Tibial nerve (tissue), 4 donors: ENCODE measurements around the gene BLOC1S1. TPM values are rescaled to one million over a fixed set of nuclear protein-coding genes. Genes with fewer than 3 reads are reported as not detected.

Source experiments
- DNase-seq, 2 donors: peaks; one replicate each; pipeline ENCODE4 v3.0.0-alpha.2; 2019; ENCODE audit warnings: low spot score in 2 of 2
- H3K27ac ChIP-seq, 4 donors: fragments of 200-600 bp; sonication (generic) in 3 of 4; one replicate each; pipeline ENCODE4 v1.5.1; 2017 to 2019; ENCODE audit warnings: mild to moderate bottlenecking in 1 of 4
- H3K27me3 ChIP-seq, 2 donors: fragments of 200-600 bp; sonication (generic) in 1 of 2; one replicate each; pipeline versions ENCODE4 v1.5.1 to v1.6.0; 2017 to 2019
- H3K36me3 ChIP-seq, 3 donors: fragments of 200-600 bp; sonication (generic); one replicate each; pipeline ENCODE4 v1.5.1; 2018 to 2019
- H3K4me1 ChIP-seq, 4 donors: fragments of 200-600 bp; sonication (generic) in 3 of 4; one replicate each; pipeline ENCODE4 v1.5.1; 2017 to 2019
- H3K4me3 ChIP-seq, 4 donors: fragments of 200-600 bp; sonication (generic) in 3 of 4; one replicate each; pipeline ENCODE4 v1.5.1; 2017 to 2019; ENCODE audit warnings: mild to moderate bottlenecking in 1 of 4, moderate library complexity in 1 of 4
- H3K9me3 ChIP-seq, 4 donors: fragments of 200-600 bp; sonication (generic) in 3 of 4; one replicate each; pipeline ENCODE4 v1.5.1; 2017 to 2019
- EP300 ChIP-seq, 2 donors: sonication (generic); formaldehyde crosslinking; IDR thresholded peaks; one replicate each; pipeline ENCODE4 v1.6.1; 2017; ENCODE audit warnings: antibody characterized with exemption in 2 of 2, mild to moderate bottlenecking in 1 of 2
- POLR2A ChIP-seq, 2 donors: fragments of 450-650 bp; IDR thresholded peaks; one replicate each; pipeline ENCODE4 v1.6.1; 2017; ENCODE audit warnings: antibody characterized with exemption in 2 of 2, mild to moderate bottlenecking in 2 of 2, moderate library complexity in 2 of 2
- WGBS, 2 donors: methylation state at CpG; one replicate each; pipeline ENCODE4 v1.1.5; 2018; 5-methylcytosine and 5-hydroxymethylcytosine counted together
- total RNA-seq, 4 donors: library from RNA; depleted of rRNA; stranded (reverse); fragments of >200 nt; gene quantifications; one replicate each; pipeline ENCODE4 v1.1.0, GENCODE V29; 2016
- TF ChIP-seq, protein P1 (sequence below), 5 experiments: fragments of 200-600 bp in 3 of 5; fragments of 450-650 bp in 2 of 5; sonication (generic) in 3 of 5; IDR thresholded peaks; one replicate each; pipeline ENCODE4 v1.5.1; 2016 to 2019; ENCODE audit warnings: antibody characterized with exemption in 5 of 5, mild to moderate bottlenecking in 3 of 5, moderate library complexity in 2 of 5

The BLOC1S1 gene
- total RNA-seq, 4 donors from 2014 or later, result 212 to 322 (median 264) TPM

DNA sequence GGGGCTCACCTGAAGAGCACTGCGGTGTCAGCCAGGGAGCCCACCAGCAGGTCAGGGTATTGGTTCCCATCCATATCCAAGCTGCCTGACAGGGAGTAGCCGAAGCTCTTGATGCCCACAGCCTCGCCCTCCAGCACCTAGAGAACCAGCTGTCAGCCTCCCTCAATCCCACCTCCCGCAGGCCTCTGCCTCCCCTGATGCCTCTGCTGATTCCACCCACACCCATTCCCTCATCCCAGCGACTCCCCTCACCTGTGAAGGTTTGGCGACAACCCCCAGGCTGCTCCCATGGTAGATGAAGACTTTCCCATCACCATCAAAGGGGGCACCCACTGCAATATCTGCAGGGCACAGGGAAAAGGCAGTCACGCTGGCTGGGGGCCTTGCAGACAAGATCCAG is 18.2 kb upstream of the BLOC1S1 start:
- Histone ChIP-seq H3K36me3 (peaks cover 0 to 83% (median 0%) of the 10 kb centered on the region in 3 donors), H3K4me1 (peaks cover 0 to 26% (median 0%) of the 10 kb centered on the region in 4 donors), H3K27ac (no peak overlapping the region), H3K27me3 (no peaks in the 10 kb centered on the region), H3K9me3 (no peaks in the 10 kb centered on the region), H3K4me3 (no peak overlapping the region)
- 86 to 94% methylated on average over 7 of the region's 7 CpGs for WGBS, 2 donors
- TF ChIP-seq POLR2A (IDR thresholded peaks at IDR 0.05) (no peak), EP300 (IDR thresholded peaks at IDR 0.05) (no peak)
- TF ChIP-seq, protein P1, sequence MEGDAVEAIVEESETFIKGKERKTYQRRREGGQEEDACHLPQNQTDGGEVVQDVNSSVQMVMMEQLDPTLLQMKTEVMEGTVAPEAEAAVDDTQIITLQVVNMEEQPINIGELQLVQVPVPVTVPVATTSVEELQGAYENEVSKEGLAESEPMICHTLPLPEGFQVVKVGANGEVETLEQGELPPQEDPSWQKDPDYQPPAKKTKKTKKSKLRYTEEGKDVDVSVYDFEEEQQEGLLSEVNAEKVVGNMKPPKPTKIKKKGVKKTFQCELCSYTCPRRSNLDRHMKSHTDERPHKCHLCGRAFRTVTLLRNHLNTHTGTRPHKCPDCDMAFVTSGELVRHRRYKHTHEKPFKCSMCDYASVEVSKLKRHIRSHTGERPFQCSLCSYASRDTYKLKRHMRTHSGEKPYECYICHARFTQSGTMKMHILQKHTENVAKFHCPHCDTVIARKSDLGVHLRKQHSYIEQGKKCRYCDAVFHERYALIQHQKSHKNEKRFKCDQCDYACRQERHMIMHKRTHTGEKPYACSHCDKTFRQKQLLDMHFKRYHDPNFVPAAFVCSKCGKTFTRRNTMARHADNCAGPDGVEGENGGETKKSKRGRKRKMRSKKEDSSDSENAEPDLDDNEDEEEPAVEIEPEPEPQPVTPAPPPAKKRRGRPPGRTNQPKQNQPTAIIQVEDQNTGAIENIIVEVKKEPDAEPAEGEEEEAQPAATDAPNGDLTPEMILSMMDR (IDR thresholded peaks at IDR 0.05), result no peak
- DNase-seq, result no peak

DNA sequence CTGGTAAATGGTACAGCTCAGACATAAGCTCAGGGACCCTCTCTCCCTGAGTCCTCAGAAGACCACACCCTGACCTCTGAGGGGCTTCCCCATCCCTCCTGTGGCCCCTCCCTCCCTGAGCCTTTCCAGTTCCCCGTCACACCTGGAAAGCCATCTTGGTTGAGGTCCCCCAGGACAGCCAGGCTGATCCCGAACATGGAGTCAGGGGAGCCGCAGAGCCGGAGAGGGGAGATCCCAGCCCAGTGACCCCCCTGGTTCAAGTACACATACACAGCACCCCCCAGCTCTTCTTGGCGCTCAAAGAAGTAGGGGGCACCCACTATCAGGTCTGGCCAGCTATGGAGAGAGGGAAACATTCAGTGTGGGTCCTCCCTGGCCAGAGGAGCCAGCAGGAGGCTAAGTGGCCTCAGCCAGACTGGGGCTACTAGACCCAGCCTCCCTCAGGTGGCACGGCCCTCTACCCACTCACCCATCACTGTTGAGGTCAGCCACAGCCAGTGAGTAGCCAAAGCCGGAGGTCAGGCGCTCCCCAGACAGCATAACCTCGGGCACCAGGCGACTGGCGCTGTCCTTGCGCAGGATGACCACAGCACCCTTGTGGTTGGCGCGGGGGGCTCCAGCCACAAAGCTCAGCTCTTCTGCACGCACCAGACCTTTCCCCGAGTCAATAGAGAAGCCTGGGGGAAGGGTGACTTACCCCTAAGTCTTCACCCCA is 17.4 kb upstream of the BLOC1S1 start:
- H3K4me3 ChIP-seq, result no peak overlapping the region
- peaks cover 0 to 76% (median 0%) of the 10 kb centered on the region in 3 donors for H3K36me3 ChIP-seq
- 88 to 89% methylated on average over 9 to 12 of the region's 16 CpGs for WGBS, 2 donors
- no peak for DNase-seq
- H3K27ac ChIP-seq, result peak overlapping the region in 2 of 4 donors; percentile 2 to 28
- no peaks in the 10 kb centered on the region for H3K27me3 ChIP-seq
- H3K9me3 ChIP-seq, result no peaks in the 10 kb centered on the region
- H3K4me1 ChIP-seq, result peaks cover 0 to 33% (median 3%) of the 10 kb centered on the region in 4 donors
- no peak for TF ChIP-seq POLR2A (IDR thresholded peaks at IDR 0.05)
- TF ChIP-seq, protein P1 (IDR thresholded peaks at IDR 0.05), result no peak
- no peak for TF ChIP-seq EP300 (IDR thresholded peaks at IDR 0.05)

DNA sequence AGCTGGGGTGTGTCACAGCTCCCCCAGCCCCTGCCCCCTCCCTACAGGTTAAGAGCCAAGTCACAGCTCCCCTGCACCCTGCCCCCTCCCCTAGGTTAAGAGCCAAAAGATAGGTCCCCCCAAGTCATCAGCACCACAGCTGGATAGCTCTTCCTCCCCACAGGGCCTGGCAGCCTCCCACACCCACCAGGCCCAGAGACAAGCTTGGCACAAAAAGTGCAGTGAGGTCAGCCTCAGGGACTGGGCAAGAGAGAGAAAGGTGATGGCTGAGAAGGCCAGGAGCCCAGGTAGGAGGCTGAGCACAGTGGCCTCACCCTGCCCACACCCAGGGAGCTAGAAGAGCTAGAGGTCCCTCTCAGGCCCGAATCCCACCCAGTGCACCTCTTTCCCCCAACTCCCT is 16.9 kb upstream of the BLOC1S1 start:
- Histone ChIP-seq H3K27ac (peak overlapping the region in 1 of 4 donors; percentile 20), H3K4me1 (peaks cover 0 to 39% (median 8%) of the 10 kb centered on the region in 4 donors), H3K27me3 (no peaks in the 10 kb centered on the region), H3K4me3 (no peak overlapping the region), H3K36me3 (peaks cover 0 to 70% (median 0%) of the 10 kb centered on the region in 3 donors), H3K9me3 (no peaks in the 10 kb centered on the region)
- 60 to 91% methylated on average over 1 of the region's 1 CpG for WGBS, 2 donors
- no peak for DNase-seq
- TF ChIP-seq EP300 (IDR thresholded peaks at IDR 0.05), result no peak
- TF ChIP-seq, protein P1 (IDR thresholded peaks at IDR 0.05), result no peak
- no peak for TF ChIP-seq POLR2A (IDR thresholded peaks at IDR 0.05)

DNA sequence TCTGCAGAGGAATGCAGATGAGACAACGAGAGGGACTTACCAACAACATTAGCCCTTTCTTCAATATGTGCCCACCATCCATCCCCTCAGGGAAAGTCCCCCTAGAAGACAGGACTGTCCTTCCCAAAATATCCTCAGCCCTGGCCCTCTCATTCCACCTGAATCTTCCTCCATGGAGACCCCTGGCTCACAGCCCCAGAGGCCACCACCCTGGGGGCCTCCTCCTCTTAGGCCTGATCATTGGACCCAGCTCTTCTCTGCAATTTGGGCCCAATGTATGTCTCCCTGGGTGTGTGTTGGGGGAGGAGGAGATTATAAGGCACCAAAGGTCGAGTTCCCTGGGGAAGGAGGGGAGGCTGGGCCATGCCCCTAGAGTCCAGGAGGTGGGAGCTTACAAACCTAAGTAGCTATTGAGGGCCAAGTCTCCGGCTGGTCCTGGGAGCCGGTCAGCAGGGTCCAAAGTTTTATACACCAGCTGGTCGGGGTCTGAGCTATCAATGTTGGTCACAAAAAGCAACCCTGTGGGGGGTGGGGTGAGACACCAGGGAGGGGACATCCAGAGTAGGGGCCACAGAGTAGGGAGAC is 16.3 kb upstream of the BLOC1S1 start:
- Histone ChIP-seq H3K9me3 (no peaks in the 10 kb centered on the region), H3K4me1 (peaks cover 0 to 45% (median 8%) of the 10 kb centered on the region in 4 donors), H3K27ac (peak overlapping the region in 2 of 4 donors; percentile 20 to 50), H3K36me3 (peaks cover 0 to 64% (median 0%) of the 10 kb centered on the region in 3 donors), H3K4me3 (no peak overlapping the region), H3K27me3 (no peaks in the 10 kb centered on the region)
- DNase-seq, result no peak
- TF ChIP-seq EP300 (IDR thresholded peaks at IDR 0.05) (no peak), POLR2A (IDR thresholded peaks at IDR 0.05) (no peak)
- TF ChIP-seq, protein P1 (IDR thresholded peaks at IDR 0.05), result no peak
- 59 to 63% methylated on average over 5 of the region's 5 CpGs for WGBS, 2 donors
